NT2/D1 (cell line): Measurements from ENCODE around the gene TEX101.

Experiments used
- YY1 ChIP-seq: IDR thresholded peaks from 2 replicates; pipeline ENCODE4 v1.6.1; 2011; ENCODE audit not compliant: insufficient read length, insufficient read depth
- ZNF274 ChIP-seq: IDR thresholded peaks from 2 replicates; pipeline ENCODE4 v1.6.1; 2011; ENCODE audit warnings: mild to moderate bottlenecking, low read depth, low read length

DNA sequence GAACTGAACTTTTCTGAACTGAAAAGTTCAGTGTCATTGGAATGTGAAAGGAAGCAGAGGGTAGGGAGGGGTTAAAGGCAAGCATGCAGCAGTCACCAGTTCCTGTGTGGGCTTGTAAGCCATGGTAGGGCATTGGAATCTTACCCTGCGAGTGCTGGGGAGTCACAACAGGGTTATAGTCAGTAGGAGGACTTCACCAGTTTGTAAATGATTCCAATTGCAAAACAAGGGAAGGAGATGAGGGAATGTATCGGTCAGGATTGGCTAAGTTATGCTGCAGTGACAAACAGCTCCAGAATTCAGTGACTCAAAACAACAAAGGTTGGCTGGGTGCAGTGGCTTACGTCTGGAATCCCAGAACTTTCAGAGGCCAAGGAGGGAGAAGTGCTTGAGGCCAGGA is 37.9 kb downstream of the TEX101 start:
- TF ChIP-seq ZNF274 (no peak), YY1 (no peak)
